Large intestine (tissue), 3 donors: ENCODE data around the gene ST7. TPM values are rescaled to one million over a fixed set of nuclear protein-coding genes. Genes with fewer than 3 reads are reported as not detected.
"Not testable (repeated sequence)": the region's sequence is repeated elsewhere in the genome, so short reads cannot be mapped to it uniquely, and the experiment has no call there.

Experiments
- DNase-seq, 2 donors: peaks; one replicate each; pipeline versions ENCODE4 v3.0.0 to v3.0.0-alpha.2; 2013
- H3K27ac ChIP-seq: one replicate; pipeline ENCODE4 v1.5.1; 2013; ENCODE audit warnings: low read length
- H3K27me3 ChIP-seq: 2 replicates; pipeline ENCODE4 v1.6.1; 2013; ENCODE audit warnings: low read length; ENCODE audit not compliant: control insufficient read depth, insufficient read depth
- H3K36me3 ChIP-seq: 2 replicates; pipeline ENCODE4 v1.6.1; 2013; ENCODE audit warnings: low read length; ENCODE audit not compliant: control insufficient read depth, insufficient read depth
- H3K4me1 ChIP-seq: one replicate; pipeline ENCODE4 v1.6.1; 2013; ENCODE audit warnings: low read length; ENCODE audit not compliant: control insufficient read depth, insufficient read depth
- H3K4me3 ChIP-seq: one replicate; pipeline ENCODE4 v1.5.1; 2013; ENCODE audit warnings: low read length
- H3K9me3 ChIP-seq: one replicate; pipeline ENCODE4 v1.6.1; 2013; ENCODE audit warnings: mild to moderate bottlenecking, low read depth, low read length, moderate library complexity; ENCODE audit not compliant: control insufficient read depth
- WGBS: methylation state at CpG from one replicate; pipeline ENCODE4 v1.1.5; 2013; ENCODE audit warnings: low lambda C conversion rate; ENCODE audit not compliant: insufficient coverage; 5-methylcytosine and 5-hydroxymethylcytosine counted together
- polyA plus RNA-seq: library from polyadenylated mRNA; unstranded; fragments of 120-200 nt; gene quantifications from one replicate; pipeline ENCODE4 v1.2.1, GENCODE V29; 2013

Gene ST7
- polyA plus RNA-seq, 1 donor: 25.1 TPM

DNA sequence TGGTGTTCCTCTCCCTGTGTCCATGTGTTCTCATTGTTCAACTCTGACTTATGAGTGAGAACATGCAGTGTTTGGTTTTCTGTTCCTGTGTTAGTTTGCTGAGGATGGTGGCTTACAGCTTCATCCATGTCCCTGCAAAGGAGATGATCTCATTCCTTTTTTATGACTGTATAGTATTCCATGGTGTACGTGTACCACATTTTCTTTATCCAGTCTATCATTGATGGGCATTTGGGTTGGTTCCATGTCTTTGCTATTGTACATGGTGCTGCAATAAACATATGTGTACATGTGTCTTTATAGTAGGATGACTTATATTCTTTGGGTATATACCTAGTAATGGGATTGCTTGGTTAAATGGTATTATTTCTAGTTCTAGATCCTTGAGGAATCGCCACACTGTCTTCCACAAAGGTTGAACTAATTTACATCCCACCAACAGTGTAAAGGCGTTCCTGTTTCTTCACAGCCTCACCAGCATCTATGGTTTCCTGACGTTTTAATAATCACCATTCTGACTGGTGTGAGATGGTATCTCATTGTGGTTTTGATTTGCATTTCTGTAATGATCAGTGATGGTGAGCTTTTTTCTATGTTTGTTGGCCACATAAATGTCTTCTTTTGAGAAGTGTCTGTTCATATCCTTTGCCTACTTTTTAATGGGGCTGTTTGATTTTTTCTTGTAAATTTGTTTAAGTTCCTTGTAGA lies 8.8 kb downstream of the ST7 start:
- WGBS: no CpG with 5 or more reads among the region's 4 CpGs
- not testable (repeated sequence) for H3K27me3 ChIP-seq, H3K4me1 ChIP-seq, H3K27ac ChIP-seq, DNase-seq, H3K4me3 ChIP-seq, H3K9me3 ChIP-seq, H3K36me3 ChIP-seq

DNA sequence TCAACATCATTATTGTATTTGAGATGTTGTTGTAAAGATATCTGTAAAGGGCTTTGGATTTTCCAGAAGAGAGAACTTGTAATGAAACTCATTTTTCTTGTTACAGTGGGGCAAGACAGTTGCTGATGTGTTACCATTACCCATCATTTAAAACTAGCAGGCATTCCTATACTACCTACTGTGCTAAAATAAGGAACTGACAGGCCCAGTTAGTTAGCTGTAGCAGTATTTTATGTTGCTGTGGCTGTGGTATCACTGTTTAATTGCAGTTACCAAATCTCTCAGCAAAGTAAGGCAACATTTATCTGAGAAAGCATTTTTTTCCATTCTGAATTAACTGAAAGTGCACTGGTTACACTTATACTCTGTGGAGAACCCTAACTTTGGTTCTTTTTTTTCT lies 9.9 kb downstream of the ST7 start:
- H3K4me1 ChIP-seq: no peaks in the 10 kb centered on the region
- no peak overlapping the region for H3K4me3 ChIP-seq
- no peaks in the 10 kb centered on the region for H3K27me3 ChIP-seq
- H3K27ac ChIP-seq: no peak overlapping the region
- no peaks in the 10 kb centered on the region for H3K36me3 ChIP-seq
- no peaks in the 10 kb centered on the region for H3K9me3 ChIP-seq
- DNase-seq: no peak

DNA sequence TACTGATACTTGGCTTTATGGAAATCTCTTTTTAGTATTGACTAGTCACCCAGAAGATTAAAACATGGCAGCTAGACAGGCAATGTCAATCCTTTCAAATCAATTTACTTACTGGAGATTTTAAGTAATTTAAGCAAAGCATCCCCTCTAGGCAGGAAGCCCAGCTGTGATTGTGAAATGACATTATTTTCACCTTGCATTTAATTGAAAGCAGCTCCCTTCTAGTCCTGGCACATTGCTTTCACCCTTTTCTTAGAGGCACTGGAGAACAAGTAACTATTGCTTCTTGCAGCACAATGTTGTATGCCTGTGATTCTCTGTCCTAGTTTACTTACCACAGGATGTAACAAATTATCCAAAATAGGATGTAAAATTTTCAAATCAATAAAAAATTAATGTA lies 13.3 kb downstream of the ST7 start:
- Histone ChIP-seq H3K4me1 (no peaks in the 10 kb centered on the region), H3K27ac (no peak overlapping the region), H3K36me3 (no peaks in the 10 kb centered on the region), H3K4me3 (no peak overlapping the region), H3K27me3 (no peaks in the 10 kb centered on the region), H3K9me3 (no peaks in the 10 kb centered on the region)
- no peak for DNase-seq

DNA sequence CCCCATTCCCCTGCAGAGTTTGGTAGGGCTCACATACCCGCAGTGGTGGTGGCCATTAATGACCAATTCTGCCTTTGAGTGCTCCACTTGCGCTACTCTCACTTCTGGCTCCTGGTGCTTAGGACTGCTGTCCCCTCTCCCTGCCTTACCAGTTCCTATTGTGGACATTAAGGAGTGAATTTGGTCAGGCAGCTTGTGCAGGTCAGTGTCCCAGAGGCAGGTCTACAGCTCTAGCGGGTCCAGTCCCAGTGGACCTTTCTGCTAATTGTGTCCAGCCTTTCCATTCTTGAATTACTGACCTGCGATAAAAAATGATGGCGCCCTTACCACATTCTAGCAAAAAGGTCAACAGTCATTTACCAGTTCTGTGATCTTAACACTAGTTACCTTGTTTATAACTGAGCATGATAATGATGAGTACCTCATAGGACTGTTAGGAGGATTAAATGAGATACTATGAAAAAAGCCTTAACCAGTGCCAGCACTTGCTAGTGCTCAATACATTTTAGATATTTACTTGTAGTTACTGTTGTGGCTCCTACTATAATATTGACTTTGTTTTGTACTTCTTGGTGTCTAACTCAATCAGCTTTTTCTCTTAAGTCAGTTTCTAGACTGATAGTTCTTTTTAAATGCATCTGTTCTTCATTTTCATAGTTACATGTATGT lies 14.1 kb downstream of the ST7 start:
- no CpG with 5 or more reads among the region's 5 CpGs for WGBS
- Histone ChIP-seq H3K9me3 (no peaks in the 10 kb centered on the region), H3K27me3 (no peaks in the 10 kb centered on the region), H3K27ac (no peak overlapping the region), H3K36me3 (no peaks in the 10 kb centered on the region), H3K4me1 (no peaks in the 10 kb centered on the region), H3K4me3 (no peak overlapping the region)
- DNase-seq: no peak

DNA sequence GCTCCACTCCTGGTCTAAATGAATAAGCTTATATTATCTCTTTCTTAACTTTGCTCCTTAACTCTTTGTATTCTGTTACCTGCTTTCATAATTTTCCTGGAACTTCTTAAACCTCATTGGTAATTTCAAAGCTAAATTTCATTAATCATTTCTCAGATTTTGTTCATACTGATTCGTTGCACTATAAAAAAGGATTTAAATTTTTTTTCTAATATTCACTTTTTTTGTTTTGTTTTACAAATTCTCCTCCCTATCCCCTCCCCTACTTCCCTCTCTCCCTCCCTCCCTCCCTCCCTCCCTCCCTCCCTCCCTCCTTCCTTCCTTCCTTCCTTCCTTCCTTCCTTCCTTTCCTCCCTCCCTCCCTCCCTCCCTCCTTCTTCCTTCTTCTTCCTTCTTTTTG lies 14.7 kb downstream of the ST7 start:
- Histone ChIP-seq H3K36me3 (no peaks in the 10 kb centered on the region), H3K9me3 (no peaks in the 10 kb centered on the region), H3K4me3 (no peak overlapping the region), H3K27me3 (no peaks in the 10 kb centered on the region), H3K27ac (no peak overlapping the region), H3K4me1 (no peaks in the 10 kb centered on the region)
- WGBS: no CpG with 5 or more reads among the region's 1 CpG
- no peak for DNase-seq

DNA sequence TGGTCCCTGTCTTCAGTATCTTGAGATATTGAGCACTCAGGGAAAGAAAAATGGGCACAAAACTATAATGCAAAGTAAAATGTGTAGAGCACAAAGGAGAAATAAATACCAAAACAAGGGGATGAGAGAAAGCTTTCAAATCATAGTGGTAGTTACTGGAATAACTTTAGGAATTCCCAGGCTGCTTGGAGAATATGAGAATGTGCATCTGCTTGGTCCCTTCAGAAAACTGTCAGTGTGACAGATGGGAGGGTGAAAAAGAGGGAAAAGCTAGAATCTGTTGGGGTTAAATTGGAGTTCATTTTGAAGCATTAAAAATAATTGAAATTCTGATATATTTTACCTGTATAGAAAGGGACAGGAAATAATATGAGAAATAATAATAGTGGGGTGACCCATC lies 15.3 kb downstream of the ST7 start:
- no peaks in the 10 kb centered on the region for H3K4me1 ChIP-seq
- no peaks in the 10 kb centered on the region for H3K36me3 ChIP-seq
- no peaks in the 10 kb centered on the region for H3K9me3 ChIP-seq
- H3K4me3 ChIP-seq: no peak overlapping the region
- H3K27ac ChIP-seq: no peak overlapping the region
- no peak for DNase-seq
- H3K27me3 ChIP-seq: no peaks in the 10 kb centered on the region

DNA sequence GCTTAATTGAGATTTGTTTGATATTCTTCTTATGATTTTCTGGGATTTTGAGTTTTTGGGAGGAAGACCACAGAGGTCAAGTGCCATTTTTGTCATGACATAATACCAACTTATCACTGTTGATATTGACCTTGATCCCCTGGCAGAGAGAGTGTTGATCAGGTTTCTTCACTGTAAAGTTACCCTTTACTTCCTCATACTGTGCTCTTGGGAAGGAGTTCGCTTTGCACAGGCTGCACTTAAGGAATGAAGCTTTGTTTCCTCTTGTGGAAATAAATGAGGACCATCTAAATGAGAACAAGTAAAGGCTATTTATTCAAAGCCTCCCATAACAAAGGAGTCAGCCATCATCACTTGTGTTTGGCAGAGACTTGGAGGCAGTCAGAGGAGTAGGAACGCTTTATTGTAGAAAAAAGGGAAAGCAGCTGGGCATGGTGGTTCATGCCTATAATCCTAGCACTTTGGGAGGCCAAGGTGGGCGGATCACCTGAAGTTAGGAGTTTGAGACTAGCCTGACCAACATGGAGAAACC lies 16.1 kb downstream of the ST7 start:
- H3K9me3 ChIP-seq: no peaks in the 10 kb centered on the region
- no CpG with 5 or more reads among the region's 3 CpGs for WGBS
- DNase-seq: no peak

DNA sequence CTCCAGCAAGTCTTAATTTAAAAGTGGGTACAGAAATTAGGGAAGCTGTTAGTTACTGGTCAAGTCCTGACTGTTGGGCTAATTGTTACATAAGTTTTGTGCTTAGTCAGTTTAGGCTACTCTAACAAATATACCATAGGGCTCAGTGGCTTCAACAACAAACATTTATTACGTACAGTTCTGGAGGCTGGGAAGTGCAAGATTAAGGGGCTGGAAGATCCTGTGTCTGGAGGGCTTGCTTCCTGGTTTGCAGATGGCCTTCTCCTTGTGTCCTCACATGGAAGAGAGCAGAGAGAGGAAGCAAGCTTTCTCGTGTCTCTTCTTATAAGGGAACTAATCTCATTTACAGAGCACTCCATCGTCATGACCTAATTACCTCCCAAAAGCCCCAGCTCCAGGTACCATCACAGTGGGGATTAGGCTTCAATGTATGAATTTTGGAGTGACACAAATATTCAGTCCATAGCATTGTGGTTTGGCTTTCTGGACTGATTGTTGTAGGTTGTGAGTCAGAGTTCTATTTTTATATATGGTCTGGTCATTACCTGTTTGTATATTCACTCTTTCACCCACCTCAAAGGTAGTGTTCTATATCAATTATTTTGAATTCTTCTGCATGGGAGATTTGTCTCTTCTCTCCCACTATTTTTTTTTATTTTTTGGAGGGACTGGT lies 17.1 kb downstream of the ST7 start:
- no peaks in the 10 kb centered on the region for H3K36me3 ChIP-seq

More for the DNA sequence above, 16.1 kb downstream of the ST7 start:
- Histone ChIP-seq H3K27me3 (no peaks in the 10 kb centered on the region), H3K27ac (no peak overlapping the region), H3K4me1 (no peaks in the 10 kb centered on the region), H3K36me3 (no peaks in the 10 kb centered on the region), H3K4me3 (no peak overlapping the region)

DNA sequence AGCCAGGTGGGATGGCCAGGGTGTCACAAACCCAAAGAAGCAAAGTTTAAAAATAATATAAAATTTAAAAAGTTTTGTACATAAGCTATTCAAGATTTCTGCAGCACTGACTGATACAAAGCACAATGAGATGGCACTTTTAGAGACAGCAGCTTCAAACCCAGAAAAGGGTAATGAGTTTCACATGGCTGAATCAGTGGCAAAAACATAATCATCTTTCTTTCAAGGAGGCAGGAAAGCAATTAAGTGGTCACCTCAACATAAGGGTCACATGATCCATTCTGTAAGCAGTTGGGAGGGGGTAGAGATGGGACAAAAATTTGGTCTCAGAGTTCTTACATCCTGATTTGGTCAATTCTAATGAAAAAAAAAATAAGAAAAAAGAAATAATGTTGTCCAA lies 17.9 kb downstream of the ST7 start:
- DNase-seq, H3K36me3 ChIP-seq, H3K27ac ChIP-seq, H3K9me3 ChIP-seq, H3K4me3 ChIP-seq, H3K27me3 ChIP-seq, H3K4me1 ChIP-seq: not testable (repeated sequence)

More for the DNA sequence above, 17.1 kb downstream of the ST7 start:
- Histone ChIP-seq H3K27me3 (no peaks in the 10 kb centered on the region), H3K4me3 (no peak overlapping the region), H3K9me3 (no peaks in the 10 kb centered on the region), H3K4me1 (no peaks in the 10 kb centered on the region), H3K27ac (no peak overlapping the region)
- DNase-seq: no peak
- WGBS: no CpG with 5 or more reads among the region's 3 CpGs

DNA sequence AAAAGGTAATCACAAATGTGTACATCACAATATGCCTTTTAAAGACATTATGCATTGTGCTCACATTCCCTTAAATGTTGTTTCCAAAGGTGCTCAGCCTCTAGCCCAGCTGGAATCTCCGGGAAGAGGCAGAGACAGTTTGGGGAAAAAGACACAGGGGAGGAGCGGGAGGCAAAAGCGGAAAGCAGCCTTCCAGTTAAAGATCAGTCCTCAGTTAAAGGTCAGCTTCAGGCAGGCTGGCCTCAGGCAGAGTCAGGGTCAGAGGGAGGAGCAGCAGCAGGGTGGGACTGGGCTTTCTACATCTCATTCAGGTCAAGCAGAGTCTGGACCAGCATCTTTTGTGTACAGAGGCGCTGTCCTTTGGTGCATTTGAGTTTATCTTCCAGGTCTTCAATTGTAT lies 18.6 kb downstream of the ST7 start:
- no peaks in the 10 kb centered on the region for H3K36me3 ChIP-seq
- no peak overlapping the region for H3K4me3 ChIP-seq
- H3K27ac ChIP-seq: no peak overlapping the region
- 100% methylated on average over 1 of the region's 4 CpGs for WGBS
- no peak for DNase-seq
- H3K4me1 ChIP-seq: no peaks in the 10 kb centered on the region
- no peaks in the 10 kb centered on the region for H3K27me3 ChIP-seq
- H3K9me3 ChIP-seq: no peaks in the 10 kb centered on the region

DNA sequence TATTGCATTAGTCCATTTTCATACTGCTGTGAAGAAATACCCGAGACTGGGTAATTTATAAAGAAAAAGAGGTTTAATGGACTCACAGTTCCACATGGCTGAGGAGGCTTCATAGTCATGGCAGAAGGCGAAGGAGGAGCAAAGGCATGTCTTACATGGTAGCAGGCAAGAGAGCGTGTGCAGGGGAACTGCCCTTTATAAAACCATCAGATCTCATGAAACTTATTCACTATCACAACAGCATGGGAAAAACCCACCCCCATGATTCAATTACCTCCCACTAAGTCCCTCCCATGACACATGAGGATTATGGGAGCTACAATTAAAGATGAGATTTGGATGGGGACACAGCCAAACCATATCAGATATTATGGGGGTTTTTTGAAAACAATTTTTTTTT lies 21.7 kb downstream of the ST7 start:
- H3K4me1 ChIP-seq, H3K36me3 ChIP-seq, H3K27me3 ChIP-seq, H3K4me3 ChIP-seq, DNase-seq, H3K9me3 ChIP-seq, H3K27ac ChIP-seq: not testable (repeated sequence)
- WGBS: no CpG with 5 or more reads among the region's 3 CpGs
